Middle frontal gyrus (tissue), 1 donor: ENCODE results near the gene HADHA.

Experiments used
- DNase-seq: peaks from one replicate; pipeline ENCODE4 v3.0.0-alpha.2; 2015; ENCODE audit warnings: low spot score; ENCODE audit errors: extremely low spot score

The HADHA gene

GRCh38 chr2:26245810-26246209 lies 1.4 kb upstream of the HADHA start:
- DNase-seq: no peak

GRCh38 chr2:26245231-26245732 lies 850 bp upstream of the HADHA start:
- DNase-seq: no peak

- DNase-seq: no peak
These were observed 743 bp downstream of the HADHA start for GRCh38 chr2:26243470-26244308.

GRCh38 chr2:26241928-26242436 lies 2.5 kb downstream of the HADHA start:
- DNase-seq: no peak

- no peak for DNase-seq
These were observed 6.0 kb downstream of the HADHA start for GRCh38 chr2:26238311-26238958.

DNA sequence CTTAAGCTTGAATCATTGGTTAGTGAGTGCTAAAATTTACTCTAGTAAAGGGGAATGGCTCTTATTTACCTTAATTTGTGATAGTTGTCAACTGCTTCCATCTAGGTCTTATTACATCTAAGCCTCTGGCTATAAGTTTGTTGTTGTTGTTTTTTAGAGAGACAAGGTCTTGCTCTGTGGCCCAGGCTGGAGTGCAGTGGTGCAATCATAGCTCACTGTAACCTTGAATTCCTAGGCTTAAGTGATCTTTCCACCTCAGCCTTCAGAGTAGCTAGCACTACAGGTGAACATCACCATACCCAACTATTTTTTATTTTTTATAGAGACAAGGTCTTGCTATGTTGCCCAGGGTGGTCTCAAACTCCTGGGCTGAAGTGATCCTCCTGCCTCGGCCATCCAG lies 6.6 kb downstream of the HADHA start:
- no peak for DNase-seq

DNA sequence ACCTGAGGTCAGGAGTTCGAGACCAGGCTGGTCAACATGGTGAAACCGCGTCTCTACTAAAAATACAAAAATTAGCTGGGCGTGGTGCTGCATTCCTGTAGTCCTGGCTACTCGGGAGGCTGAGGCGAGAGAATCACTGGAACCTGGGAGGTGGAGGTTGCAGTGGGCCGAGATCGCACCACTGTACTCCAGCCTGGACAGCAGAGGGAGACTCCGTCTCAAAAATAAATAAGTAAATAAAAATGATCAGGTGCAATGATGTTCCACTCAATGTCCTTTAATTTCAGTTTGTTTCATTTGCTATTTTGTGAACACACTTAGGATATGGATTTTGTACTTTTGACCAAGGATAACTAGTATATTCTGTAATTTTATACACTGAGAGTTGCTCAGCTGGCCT lies 9.3 kb downstream of the HADHA start:
- DNase-seq: no peak

GRCh38 chr2:26230806-26231205 lies 13.6 kb downstream of the HADHA start:
- DNase-seq: no peak

- DNase-seq: no peak
These were observed 14.8 kb downstream of the HADHA start for GRCh38 chr2:26229595-26229994.

GRCh38 chr2:26224095-26224494 lies 20.3 kb downstream of the HADHA start:
- DNase-seq: no peak

DNA sequence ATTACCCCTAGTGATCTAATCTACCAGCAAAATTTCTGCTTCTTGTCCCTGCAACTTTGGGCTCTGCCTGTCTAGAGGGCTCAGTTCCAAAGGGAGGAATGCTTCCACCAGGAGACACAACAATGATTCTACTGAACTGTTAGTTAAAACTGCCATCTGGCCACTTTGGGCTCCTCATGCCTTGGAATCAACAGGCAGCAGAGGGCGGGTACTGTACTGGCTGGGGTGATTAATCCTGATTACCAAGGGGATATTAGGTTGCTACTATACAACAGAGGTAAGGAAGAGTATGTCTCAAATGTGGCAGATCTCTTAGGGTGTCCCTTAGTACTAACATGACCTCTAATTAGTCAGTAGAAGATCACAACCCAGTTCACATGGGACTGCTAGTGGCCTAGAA lies 21.4 kb downstream of the HADHA start:
- DNase-seq: no peak

- DNase-seq: no peak
These were observed 26.7 kb downstream of the HADHA start for GRCh38 chr2:26217720-26218119.

- no peak for DNase-seq
These were observed 27.8 kb downstream of the HADHA start for GRCh38 chr2:26216587-26216986.

GRCh38 chr2:26215833-26216232 lies 28.6 kb downstream of the HADHA start:
- no peak for DNase-seq

DNA sequence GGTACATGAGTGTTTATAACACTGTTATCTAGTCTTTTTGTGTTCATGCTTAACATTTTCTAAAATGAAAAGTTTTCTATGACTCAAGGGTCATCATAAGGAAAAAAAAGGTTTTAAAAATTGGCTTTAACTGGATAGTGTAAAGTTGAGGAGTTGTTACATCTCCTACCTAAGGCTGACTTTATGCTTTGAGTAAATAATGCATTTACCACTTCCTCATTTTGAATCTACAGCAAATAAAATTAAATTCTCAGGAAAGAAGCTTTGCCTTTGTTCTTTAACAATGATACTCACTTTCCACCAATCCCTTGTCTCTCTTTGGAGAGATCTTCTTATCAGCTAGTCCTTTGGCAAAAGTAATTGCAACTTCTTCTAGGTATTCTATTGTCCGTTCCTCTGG lies 29.7 kb downstream of the HADHA start:
- no peak for DNase-seq

DNA sequence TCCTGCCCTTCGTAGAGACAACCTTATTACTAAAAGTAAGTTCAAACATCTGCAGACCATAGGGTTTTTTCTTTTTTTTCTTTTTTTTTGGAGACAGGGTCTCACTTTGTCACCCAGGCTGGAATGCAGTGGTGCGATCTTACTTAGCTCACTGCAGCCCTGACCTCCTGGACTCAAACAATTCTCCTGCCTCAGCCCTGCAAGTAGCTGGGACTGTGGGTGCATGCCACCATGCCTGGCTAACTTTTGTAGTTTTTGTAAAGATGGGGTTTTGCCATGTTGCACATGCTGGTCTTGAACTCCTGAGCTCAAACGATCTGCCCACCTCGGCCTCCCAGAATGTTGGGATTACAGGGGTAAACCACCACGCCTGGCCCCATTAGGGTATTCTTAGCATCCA lies 32.4 kb downstream of the HADHA start:
- no peak for DNase-seq

DNA sequence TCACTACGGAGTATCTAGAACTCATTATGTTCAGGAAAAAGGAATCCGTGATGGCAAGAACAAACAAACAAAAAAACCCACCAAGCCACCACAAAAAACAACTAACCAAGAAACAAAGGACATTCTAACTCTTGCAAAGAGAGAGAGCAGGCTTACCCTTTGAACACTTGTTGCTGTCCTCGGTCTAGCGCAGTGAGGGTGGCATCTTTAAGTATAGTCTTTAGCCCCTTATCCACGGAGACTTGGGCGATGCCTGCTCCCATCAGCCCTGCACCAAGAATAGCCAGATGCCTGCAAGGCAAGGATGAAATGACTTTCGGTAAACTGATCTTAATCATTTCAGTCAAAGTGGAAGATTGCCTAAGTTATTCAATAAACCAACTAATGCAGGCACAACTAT lies 40.5 kb downstream of the HADHA start:
- DNase-seq: no peak

DNA sequence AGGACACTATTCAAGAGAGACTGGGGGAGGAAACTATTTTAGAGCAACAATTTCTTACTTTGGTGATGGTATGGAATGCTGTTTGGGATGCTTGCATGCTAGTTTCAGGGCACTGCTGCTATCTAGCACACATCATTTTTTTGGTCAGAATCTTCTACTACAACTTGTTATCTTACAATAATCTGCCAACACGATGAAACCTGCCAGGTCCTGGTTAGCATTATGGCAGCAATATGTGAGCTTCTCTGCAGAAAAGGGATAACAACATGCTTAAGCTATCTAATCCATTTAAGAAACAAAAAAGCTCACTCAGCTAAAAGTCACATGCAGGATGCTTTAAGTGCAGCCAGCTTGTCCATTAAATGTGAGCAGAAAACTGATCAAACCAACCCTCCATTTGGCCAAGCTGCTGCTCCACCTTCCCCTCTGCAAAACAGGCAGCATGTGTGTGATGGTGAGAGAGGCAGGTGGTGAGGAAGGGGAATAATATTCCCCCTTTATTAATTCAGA lies 41.4 kb downstream of the HADHA start:
- no peak for DNase-seq

DNA sequence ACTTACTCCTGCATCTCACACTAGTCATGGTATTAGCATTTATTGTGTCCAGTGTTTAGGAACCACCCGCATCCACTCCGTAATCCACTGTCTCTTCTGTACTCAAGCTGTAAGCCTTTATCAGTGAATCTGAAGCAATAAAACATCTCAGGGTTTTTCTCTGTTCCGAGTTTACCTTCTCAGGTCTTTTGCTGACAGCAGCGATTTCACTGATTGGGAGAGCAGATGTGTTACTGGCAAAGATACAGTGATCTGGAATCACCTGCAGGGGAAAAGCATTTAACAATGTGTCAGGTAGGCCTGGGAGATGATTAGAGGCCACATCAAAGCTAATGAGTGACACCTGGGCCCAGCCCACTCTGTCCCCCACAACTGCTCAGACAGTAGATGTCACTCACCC lies 46.9 kb downstream of the HADHA start:
- DNase-seq: no peak

- no peak for DNase-seq
These were observed 47.6 kb downstream of the HADHA start for GRCh38 chr2:26196683-26197418.
